Measurements from ENCODE around the gene NDUFB5.
"Not testable (repeated sequence)": the region's sequence is repeated elsewhere in the genome, so short reads cannot be mapped to it uniquely, and the experiment has no call there.

The NDUFB5 gene

GRCh38 chr3:179622023-179622422, 17.4 kb downstream of the NDUFB5 start:
- no peak for DNase-seq (ENCODE audit: low read depth)
- no peak overlapping the region for H3K4me3 ChIP-seq (ENCODE audit: low read depth, low read length)

DNA sequence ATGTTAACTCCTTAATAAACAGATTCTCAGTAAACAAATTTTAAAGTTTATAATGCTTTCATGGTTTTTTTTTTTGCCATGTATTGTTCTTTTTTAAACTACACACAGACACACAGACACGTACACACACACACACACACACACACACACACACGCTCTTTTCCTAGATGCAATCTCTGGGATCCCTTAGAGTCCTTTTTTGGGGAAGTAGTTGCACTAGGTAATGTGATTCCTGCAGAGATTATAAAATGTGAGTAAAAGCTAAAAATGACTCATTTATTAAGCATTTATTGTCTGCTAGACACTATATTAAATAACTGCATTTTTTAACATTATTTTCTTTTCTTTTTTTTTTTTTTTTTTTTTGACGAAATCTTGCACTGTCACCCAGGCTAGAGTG, 19.9 kb downstream of the NDUFB5 start:
- no peak for DNase-seq (ENCODE audit: low read depth)
- H3K4me3 ChIP-seq (ENCODE audit: low read depth, low read length), result no peak overlapping the region

DNA sequence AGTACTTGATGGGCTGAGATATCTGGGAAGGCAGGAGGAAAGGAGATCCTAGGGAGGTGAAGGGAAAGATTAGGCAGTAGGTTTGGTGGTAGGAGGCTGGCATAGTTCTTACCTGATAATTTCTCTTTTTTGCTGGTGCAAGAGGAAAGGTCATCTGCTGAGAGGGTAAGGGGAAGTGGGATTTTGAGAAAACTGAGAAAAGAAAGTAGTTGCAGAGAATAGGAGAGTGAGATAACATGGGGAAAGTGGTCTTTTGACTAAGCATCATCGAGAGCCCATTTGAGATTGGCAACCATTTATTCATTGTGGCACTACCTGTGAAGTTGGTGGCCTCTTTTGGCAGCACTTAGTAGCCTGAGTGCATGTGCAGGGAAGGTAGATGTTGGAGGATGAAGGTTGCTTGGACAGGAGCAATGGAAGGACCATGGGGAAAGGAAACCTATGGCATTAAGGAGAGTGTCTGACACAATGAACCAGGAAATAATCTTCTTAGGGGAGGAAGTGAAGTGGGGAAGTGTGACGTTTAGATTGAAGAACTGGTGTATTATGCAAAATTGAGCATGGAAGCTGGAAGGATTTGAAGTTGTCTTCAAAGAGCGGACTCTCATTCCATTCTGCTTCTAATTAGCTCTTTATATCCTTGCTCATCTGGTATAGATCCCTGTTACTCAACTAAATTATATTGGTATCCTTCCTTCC, 26.3 kb downstream of the NDUFB5 start:
- no peak overlapping the region for H3K4me3 ChIP-seq (ENCODE audit: low read depth, low read length)
- no peak for DNase-seq (ENCODE audit: low read depth)

- DNase-seq (ENCODE audit: low read depth), result no peak
- no peak overlapping the region for H3K4me3 ChIP-seq (ENCODE audit: low read depth, low read length)
These were observed 35.9 kb downstream of the NDUFB5 start for GRCh38 chr3:179640469-179640868.

DNA sequence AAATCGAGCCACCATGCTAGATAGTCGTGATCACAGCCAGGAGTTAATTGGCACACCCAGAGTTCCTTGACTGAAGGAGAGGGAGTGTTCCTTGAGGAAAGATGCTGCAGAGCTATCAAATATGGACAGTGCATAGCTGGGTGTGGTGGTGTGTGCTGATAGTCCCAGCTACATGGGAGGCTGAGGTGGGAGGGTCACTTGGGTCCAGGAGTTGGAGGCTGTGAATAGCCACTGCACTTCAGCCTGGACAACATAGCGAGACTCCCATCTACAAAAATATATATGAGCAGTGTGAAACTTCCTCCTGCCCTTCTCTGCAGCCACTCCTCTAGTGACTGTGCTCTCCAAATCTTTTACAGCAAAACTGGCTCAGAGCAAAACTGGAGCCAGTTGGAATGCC, 38.3 kb downstream of the NDUFB5 start:
- no peak overlapping the region for H3K4me3 ChIP-seq (ENCODE audit: low read depth, low read length)
- no peak for DNase-seq (ENCODE audit: low read depth)

GRCh38 chr3:179643837-179644236, 39.2 kb downstream of the NDUFB5 start:
- not testable (repeated sequence) for DNase-seq (ENCODE audit: low read depth); H3K4me3 ChIP-seq (ENCODE audit: low read depth, low read length)

DNA sequence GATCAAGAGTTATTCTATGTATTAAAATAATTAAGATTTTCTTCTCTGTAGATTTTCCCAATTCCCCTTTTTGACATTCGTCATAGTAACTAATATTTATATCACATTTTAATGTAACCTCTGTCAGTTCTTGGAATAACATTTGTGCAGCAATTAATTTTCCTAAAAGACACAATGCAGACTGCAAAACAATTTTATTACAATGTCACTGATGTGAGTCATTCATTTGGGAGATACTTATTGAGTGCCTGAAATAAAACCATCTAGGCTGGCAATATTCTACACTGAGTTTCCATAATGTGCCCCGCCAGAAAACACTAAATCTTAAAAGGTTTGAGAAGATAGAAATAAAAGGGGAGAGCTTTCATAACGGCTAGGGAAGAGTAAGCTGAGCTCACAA, 41.6 kb downstream of the NDUFB5 start:
- DNase-seq (ENCODE audit: low read depth), result no peak
- H3K4me3 ChIP-seq (ENCODE audit: low read depth, low read length), result no peak overlapping the region

DNA sequence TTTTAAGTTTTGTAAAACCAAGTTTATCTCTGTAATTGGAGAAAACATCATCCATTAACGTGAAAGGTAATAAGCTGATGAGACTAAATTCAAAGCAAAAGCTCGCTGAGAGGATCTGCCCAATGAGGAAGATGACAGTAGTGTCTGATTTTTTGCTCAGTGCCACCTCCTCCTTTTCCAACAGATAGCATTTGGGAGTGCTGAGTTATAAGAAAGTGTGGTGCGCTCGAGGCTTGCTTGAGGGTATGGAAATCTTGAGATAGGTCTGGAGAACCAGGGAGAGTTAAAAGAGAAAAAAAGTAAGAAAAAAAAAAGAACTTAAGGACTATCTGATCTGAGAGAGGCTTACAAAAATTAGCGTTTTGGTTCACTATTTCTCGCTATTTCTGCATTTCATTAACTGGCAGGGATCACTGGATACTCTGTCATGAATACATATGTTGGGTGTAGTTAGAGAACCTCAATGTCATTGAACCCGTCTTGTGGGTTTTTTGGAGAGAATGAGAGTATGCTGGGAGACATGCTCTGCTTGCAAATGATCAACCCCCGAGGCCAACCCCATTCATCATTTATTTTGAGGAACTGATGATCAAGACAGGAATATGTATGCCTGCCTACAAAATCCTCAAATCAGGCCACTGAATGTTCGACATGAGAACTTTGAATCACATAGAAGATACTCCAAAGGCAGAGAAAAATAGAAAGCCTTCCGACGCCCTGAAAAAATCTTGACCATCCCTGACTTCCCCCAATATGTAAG, 47.3 kb downstream of the NDUFB5 start:
- peak overlapping the region; percentile 85 for H3K4me3 ChIP-seq (ENCODE audit: low read depth, low read length)
- DNase-seq (ENCODE audit: low read depth), result no peak

DNA sequence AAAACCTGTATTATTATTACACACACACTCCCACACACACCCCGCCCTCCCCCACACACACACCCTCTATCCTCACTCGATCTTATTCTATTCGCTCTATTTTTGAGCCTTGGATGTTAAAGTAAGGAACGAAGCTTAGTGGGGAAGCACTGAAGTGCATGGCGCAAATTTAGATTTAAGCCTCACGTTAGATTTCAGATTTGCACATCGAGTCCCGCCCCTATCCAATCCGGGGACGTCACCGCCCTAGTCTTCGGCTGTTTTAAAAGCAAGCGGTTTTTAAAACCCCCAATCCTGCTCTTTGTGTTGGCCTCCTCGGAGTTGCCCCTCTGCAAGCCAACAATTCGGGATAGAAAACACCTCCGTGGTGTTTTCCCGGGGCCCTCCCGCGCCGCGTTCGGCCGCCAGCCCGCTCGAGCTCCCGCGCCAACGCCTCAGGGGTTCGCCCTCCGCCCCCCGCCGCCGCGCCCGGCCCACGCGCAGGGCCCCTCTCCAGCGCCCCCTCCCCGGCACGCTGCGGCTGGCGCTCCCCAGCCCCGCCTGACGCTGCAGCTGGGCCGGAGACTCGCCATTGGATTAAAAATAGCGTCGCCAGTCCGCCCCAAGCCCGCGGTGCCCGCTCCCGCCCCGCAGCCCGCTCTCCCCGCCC, 48.0 kb downstream of the NDUFB5 start, which contains the start of gene USP13:
Gene USP13 (plus strand): TSS at position 594 of the 649 bp plus-strand sequence. CDS start 186 bp downstream, outside the sequence.
- peak; percentile 59 for DNase-seq (ENCODE audit: low read depth)
- peak within 1 kb of the TSS; percentile 85 for H3K4me3 ChIP-seq (ENCODE audit: low read depth, low read length)

DNA sequence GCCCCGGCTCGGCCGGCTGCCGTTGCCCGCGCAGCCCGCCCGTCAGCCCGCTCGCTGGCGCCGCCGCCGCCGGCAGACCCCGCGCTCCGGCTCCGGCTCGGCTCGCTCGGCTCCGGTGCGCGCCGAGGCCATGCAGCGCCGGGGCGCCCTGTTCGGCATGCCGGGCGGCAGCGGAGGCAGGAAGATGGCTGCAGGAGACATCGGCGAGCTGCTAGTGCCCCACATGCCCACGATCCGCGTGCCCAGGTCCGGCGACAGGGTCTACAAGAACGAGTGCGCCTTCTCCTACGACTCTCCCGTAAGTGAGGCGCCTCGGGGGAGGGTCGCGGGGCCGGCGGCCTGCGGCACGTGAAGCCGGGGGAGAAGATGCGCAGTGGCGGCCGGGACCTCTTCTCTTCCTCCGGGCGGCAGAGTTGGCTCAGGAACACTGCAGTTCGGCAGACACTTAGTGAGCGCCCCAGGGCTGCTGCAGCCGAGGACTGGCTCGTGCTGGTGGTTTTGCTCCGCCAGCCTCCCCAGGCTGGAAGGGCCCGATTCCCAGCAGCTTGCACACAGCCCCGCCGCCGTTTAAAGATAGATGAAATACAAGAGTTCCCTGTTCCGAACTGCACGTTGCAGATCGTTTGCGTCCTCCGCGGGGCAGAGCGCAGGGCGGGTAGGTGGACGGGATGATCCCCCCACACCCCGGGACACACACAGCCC, 48.7 kb downstream of the NDUFB5 start:
- no peak for DNase-seq (ENCODE audit: low read depth)
- peak overlapping the region; percentile 85 for H3K4me3 ChIP-seq (ENCODE audit: low read depth, low read length)

- no peak overlapping the region for H3K4me3 ChIP-seq (ENCODE audit: low read depth, low read length)
- no peak for DNase-seq (ENCODE audit: low read depth)
These were observed 50.6 kb downstream of the NDUFB5 start for GRCh38 chr3:179655236-179655635.

- no peak for DNase-seq (ENCODE audit: low read depth)
- no peak overlapping the region for H3K4me3 ChIP-seq (ENCODE audit: low read depth, low read length)
These were observed 54.0 kb downstream of the NDUFB5 start for GRCh38 chr3:179658606-179659005.

- no peak for DNase-seq (ENCODE audit: low read depth)
- no peak overlapping the region for H3K4me3 ChIP-seq (ENCODE audit: low read depth, low read length)
These were observed 56.3 kb downstream of the NDUFB5 start for GRCh38 chr3:179660872-179661271.

- DNase-seq (ENCODE audit: low read depth), result no peak
- no peak overlapping the region for H3K4me3 ChIP-seq (ENCODE audit: low read depth, low read length)
These were observed 57.2 kb downstream of the NDUFB5 start for GRCh38 chr3:179661777-179662176.

DNA sequence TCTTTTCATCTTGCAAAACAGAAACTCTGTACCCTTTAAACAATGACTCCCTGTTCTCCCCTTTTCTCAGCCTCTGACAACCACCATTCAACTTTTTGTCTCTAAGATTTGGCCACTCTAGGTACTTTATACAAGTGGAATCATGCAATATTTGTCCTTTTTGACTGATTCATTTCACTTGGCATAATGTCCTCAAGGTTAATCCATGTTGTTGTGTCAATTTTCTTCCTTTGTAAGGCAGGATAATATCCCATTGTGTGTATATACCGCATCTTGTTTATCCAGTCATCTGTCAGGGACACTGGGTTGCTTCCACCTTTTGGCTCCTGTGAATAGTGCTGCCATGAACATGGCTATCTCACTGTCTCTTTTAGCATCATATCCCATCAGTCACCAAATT, 58.5 kb downstream of the NDUFB5 start:
- no peak overlapping the region for H3K4me3 ChIP-seq (ENCODE audit: low read depth, low read length)
- DNase-seq (ENCODE audit: low read depth), result no peak

DNA sequence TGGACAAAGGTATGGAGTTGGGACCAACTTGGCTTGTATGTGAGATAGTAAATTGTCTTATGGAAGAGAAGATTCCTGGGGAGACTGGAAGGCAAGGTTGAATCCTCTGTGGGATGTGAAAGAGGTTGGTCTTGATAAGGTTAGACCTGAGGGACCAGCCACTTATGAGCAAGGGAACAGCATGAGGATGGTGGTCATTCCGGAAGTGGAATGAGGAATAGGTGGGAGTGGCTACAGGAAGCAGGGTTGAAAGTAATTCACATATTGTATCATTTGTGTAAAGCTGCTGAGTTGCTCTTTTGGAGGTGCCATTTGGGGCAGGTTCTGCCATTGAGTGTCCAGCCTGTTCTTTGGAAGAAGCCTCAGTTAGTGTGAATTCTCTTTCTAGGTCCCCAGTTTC, 61.4 kb downstream of the NDUFB5 start:
- DNase-seq (ENCODE audit: low read depth), result no peak
- H3K4me3 ChIP-seq (ENCODE audit: low read depth, low read length), result no peak overlapping the region

DNA sequence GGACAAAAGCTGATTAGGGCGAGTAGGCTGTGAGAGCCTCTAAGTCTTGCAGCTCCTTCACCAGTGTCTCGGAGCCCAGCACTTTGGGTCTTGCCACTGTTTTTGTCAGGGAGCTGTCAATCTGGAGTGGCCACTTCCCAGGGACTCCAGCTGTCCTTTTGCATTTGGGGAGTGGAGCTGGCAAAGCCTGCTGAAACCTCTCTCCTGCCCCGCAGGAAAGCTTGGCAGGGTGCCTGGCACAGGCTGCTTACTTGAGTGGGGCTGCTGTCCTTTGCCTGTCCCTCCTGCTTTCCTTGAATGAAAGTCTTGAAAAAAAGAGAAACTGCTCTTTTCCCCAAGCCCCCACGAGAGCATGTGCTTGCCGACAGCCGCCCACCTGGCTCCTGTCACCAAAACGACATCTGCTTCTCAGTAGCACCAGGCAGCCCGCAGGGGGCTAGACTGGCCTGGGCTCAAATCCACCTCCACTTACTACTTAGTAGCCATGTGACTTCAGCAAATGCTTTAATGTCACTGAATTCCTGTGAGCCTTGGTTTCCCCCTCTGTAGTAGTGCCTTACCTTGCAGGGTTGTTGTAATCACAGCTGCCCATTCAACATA, 61.9 kb downstream of the NDUFB5 start:
- DNase-seq (ENCODE audit: low read depth), result no peak
- H3K4me3 ChIP-seq (ENCODE audit: low read depth, low read length), result no peak overlapping the region

DNA sequence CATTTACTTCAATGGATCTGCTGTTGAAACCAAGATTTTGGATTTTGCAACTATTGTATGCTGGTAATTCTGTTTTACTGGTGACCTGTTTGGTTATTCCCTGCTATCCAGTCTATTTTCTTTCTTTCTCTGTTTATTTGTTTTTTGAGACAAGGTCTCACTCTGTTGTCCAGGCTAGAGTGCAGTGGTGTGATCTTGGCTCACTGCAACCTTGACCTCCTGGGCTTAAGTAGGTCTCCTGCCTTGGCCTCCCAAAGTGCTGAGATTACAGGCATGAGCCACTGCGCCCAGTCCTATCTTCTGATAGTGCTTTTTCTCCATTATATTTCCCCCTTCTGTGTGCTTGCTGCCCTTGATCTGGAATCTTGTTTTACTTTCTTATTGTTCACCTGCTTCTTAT, 63.8 kb downstream of the NDUFB5 start:
- H3K4me3 ChIP-seq (ENCODE audit: low read depth, low read length), result no peak overlapping the region
- DNase-seq (ENCODE audit: low read depth), result no peak

DNA sequence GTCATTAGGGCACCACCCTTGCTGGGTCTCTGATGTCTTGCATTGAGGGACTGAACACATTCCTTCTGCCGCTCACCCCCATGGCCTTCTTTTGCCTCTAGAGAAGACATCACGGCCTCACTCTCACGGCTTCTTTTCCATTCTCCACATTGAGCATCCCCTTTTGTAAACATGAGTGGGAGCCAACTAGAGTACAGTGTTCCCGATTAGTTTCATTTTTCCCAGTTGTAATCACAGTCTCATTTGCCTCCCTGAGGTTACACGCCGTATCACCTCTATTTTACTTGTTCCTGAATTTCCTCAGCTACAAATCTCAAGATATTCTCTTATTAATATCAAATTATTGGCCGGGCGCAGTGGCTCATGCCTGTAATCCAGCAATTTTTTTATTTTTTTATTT, 65.7 kb downstream of the NDUFB5 start:
- no peak overlapping the region for H3K4me3 ChIP-seq (ENCODE audit: low read depth, low read length)
- no peak for DNase-seq (ENCODE audit: low read depth)

- no peak for DNase-seq (ENCODE audit: low read depth)
- no peak overlapping the region for H3K4me3 ChIP-seq (ENCODE audit: low read depth, low read length)
These were observed 66.7 kb downstream of the NDUFB5 start for GRCh38 chr3:179671309-179671708.

Data from skeletal muscle cell (primary cell).